ENCODE results near the gene SYCP2.

DNA sequence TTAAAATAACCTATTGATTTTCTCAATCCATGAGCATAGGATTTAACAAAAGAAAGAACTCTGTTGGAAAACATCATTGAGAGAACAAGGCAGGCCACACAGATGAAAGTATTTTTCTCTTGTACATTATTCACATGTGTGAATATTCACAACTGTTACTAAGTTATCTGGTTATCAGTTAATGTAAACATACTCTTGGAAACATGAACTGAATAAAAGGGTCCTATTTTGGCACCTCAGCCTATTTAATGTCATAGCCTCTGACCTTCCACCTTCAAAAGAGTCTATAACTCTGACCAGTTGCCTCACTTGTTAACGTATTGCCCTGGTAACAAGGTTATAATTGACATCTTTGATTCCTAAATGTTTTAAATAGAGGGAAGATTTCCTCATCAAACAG, 8.1 kb downstream of the SYCP2 start:
- TF ChIP-seq CTCF (IDR thresholded peaks at IDR 0.05; ENCODE audit: low read length), result no peak
- no peak for TF ChIP-seq EZH2phosphoT487 (IDR thresholded peaks at IDR 0.05; ENCODE audit: low read length)
